KMS-11 (cell line): ENCODE data around the gene B4GALT2.

ENCODE experiments used
- H2AFZ ChIP-seq: fragments of 200-600 bp; sonication (generic); 2 replicates; pipeline ENCODE4 v1.6.1; 2016; ENCODE audit warnings: antibody characterized with exemption, mixed run types, low read depth
- H3K27ac ChIP-seq: fragments of 200-600 bp; sonication (generic); 2 replicates; pipeline ENCODE4 v1.6.1; 2016; ENCODE audit warnings: mild to moderate bottlenecking, mixed run types
- H3K27me3 ChIP-seq: fragments of 200-600 bp; sonication (generic); 2 replicates; pipeline ENCODE4 v1.6.1; 2017; ENCODE audit warnings: mild to moderate bottlenecking, low read depth, mixed run types, moderate library complexity; ENCODE audit not compliant: insufficient read depth
- H3K36me3 ChIP-seq: fragments of 200-600 bp; sonication (generic); 2 replicates; pipeline ENCODE4 v1.6.1; 2017; ENCODE audit warnings: mild to moderate bottlenecking, mixed run types; ENCODE audit not compliant: insufficient read depth
- H3K4me1 ChIP-seq: fragments of 200-600 bp; sonication (generic); 2 replicates; pipeline ENCODE4 v1.6.1; 2016; ENCODE audit warnings: mild to moderate bottlenecking, low read depth, mixed run types; ENCODE audit not compliant: poor library complexity, severe bottlenecking
- H3K4me2 ChIP-seq: fragments of 200-600 bp; sonication (generic); 2 replicates; pipeline ENCODE4 v1.7.0; 2016; ENCODE audit warnings: mild to moderate bottlenecking, mixed run types
- H3K4me3 ChIP-seq: fragments of 200-600 bp; sonication (generic); IDR thresholded peaks from 2 replicates; pipeline ENCODE4 v1.6.1; 2017; ENCODE audit warnings: low read depth, low read length, mixed read lengths; ENCODE audit not compliant: insufficient read depth
- H3K79me2 ChIP-seq: fragments of 200-600 bp; sonication (generic); 2 replicates; pipeline ENCODE4 v1.6.1; 2016; ENCODE audit warnings: low read depth, mixed run types; ENCODE audit not compliant: insufficient read depth
- H3K9ac ChIP-seq: fragments of 200-600 bp; sonication (generic); 2 replicates; pipeline ENCODE4 v1.6.1; 2016; ENCODE audit warnings: mild to moderate bottlenecking, mixed run types
- H4K20me1 ChIP-seq: fragments of 200-600 bp; sonication (generic); 2 replicates; pipeline ENCODE4 v1.6.1; 2016; ENCODE audit warnings: mild to moderate bottlenecking, mixed run types; ENCODE audit not compliant: insufficient read depth
- CTCF ChIP-seq: fragments of 200-600 bp; sonication (generic); conservative IDR thresholded peaks from 2 replicates; pipeline ENCODE4 v1.6.1; 2017; ENCODE audit warnings: low read depth, mild to moderate bottlenecking, antibody characterized with exemption, low read length, moderate library complexity, mixed read lengths

B4GALT2 gene

GRCh38 chr1:44015206-44015605, 36.2 kb downstream of the B4GALT2 start:
- H3K36me3 ChIP-seq: no peaks in the 10 kb centered on the region
- H3K4me1 ChIP-seq: no peaks in the 10 kb centered on the region
- no peak overlapping the region for H3K4me3 ChIP-seq
- no peaks in the 10 kb centered on the region for H3K27me3 ChIP-seq
- no peak overlapping the region for H3K9ac ChIP-seq
- H3K27ac ChIP-seq: no peak overlapping the region
- no peaks in the 10 kb centered on the region for H3K79me2 ChIP-seq
- no peak overlapping the region for H3K4me2 ChIP-seq
- H2AFZ ChIP-seq: no peak overlapping the region
- H4K20me1 ChIP-seq: no peaks in the 10 kb centered on the region
- no peak for TF ChIP-seq CTCF

GRCh38 chr1:44016041-44016889, 37.3 kb downstream of the B4GALT2 start:
- H3K4me1 ChIP-seq: no peaks in the 10 kb centered on the region
- no peak overlapping the region for H2AFZ ChIP-seq
- no peak for TF ChIP-seq CTCF
- H3K36me3 ChIP-seq: no peaks in the 10 kb centered on the region
- H3K27me3 ChIP-seq: no peaks in the 10 kb centered on the region
- no peak overlapping the region for H3K9ac ChIP-seq
- H3K79me2 ChIP-seq: no peaks in the 10 kb centered on the region
- no peaks in the 10 kb centered on the region for H4K20me1 ChIP-seq
- H3K4me2 ChIP-seq: no peak overlapping the region
- no peak overlapping the region for H3K4me3 ChIP-seq
- H3K27ac ChIP-seq: no peak overlapping the region

- no peak overlapping the region for H3K9ac ChIP-seq
- H3K4me3 ChIP-seq: no peak overlapping the region
- H3K27ac ChIP-seq: no peak overlapping the region
- H3K79me2 ChIP-seq: no peaks in the 10 kb centered on the region
- H3K36me3 ChIP-seq: no peaks in the 10 kb centered on the region
- TF ChIP-seq CTCF: no peak
- H4K20me1 ChIP-seq: no peaks in the 10 kb centered on the region
- H3K4me2 ChIP-seq: no peak overlapping the region
- H3K4me1 ChIP-seq: no peaks in the 10 kb centered on the region
- no peaks in the 10 kb centered on the region for H3K27me3 ChIP-seq
- H2AFZ ChIP-seq: no peak overlapping the region
Measured at GRCh38 chr1:44016890-44017400, 37.9 kb downstream of the B4GALT2 start.

GRCh38 chr1:44019466-44019948, 40.5 kb downstream of the B4GALT2 start:
- Histone ChIP-seq H3K4me1 (no peaks in the 10 kb centered on the region), H3K36me3 (no peaks in the 10 kb centered on the region)

More at GRCh38 chr1:44019466-44019948, 40.5 kb downstream of the B4GALT2 start:
- Histone ChIP-seq H2AFZ (no peak overlapping the region), H3K9ac (no peak overlapping the region), H3K79me2 (no peaks in the 10 kb centered on the region), H3K4me2 (no peak overlapping the region), H3K27me3 (no peaks in the 10 kb centered on the region), H3K4me3 (no peak overlapping the region), H4K20me1 (no peaks in the 10 kb centered on the region), H3K27ac (no peak overlapping the region)
- TF ChIP-seq CTCF: no peak
